SJCRH30 (cell line): ENCODE results near the gene CX3CR1. TPM values are rescaled to one million over a fixed set of nuclear protein-coding genes. Genes with fewer than 3 reads are reported as not detected.
A peak's percentile ranks its signal among the peaks of the same experiment; 100 is the strongest.

Experiments used
- DNase-seq, 2 experiments: peaks; one replicate each; pipeline ENCODE4 v3.0.0-alpha.2; 2015 to 2020
- H3K27ac ChIP-seq: fragments of 250-450 bp; sonication (Bioruptor Pico); 2 replicates; pipeline ENCODE4 v1.5.1; 2020; ENCODE audit warnings: mild to moderate bottlenecking, moderate library complexity
- H3K27me3 ChIP-seq: fragments of 250-450 bp; sonication (Bioruptor Pico); 2 replicates; pipeline ENCODE4 v1.5.1; 2020; ENCODE audit warnings: mild to moderate bottlenecking, moderate library complexity
- H3K36me3 ChIP-seq: fragments of 250-450 bp; sonication (Bioruptor Pico); 2 replicates; pipeline ENCODE4 v1.5.1; 2020; ENCODE audit warnings: mild to moderate bottlenecking, moderate library complexity
- H3K4me1 ChIP-seq: fragments of 250-450 bp; sonication (Bioruptor Pico); 2 replicates; pipeline ENCODE4 v1.5.1; 2020; ENCODE audit warnings: mild to moderate bottlenecking, moderate library complexity
- H3K4me3 ChIP-seq: fragments of 250-450 bp; sonication (Bioruptor Pico); 2 replicates; pipeline ENCODE4 v1.5.1; 2020; ENCODE audit warnings: mild to moderate bottlenecking, moderate library complexity
- H3K9me3 ChIP-seq: fragments of 250-450 bp; sonication (Bioruptor Pico); replicated peaks from 2 replicates; pipeline ENCODE4 v1.5.1; 2020; ENCODE audit warnings: mild to moderate bottlenecking, moderate library complexity
- total RNA-seq: library from RNA; depleted of rRNA; stranded (reverse); fragments of >200 nt; shearing (Covaris generic); gene quantifications from 2 replicates; pipeline ENCODE4 v1.2.3, GENCODE V29; 2014

CX3CR1 gene
- total RNA-seq, 1 experiment from 2014 or later, result not detected

- Histone ChIP-seq H3K4me3 (no peak overlapping the region), H3K36me3 (no peaks in the 10 kb centered on the region), H3K27me3 (no peaks in the 10 kb centered on the region), H3K9me3 (no peaks in the 10 kb centered on the region), H3K27ac (no peak overlapping the region), H3K4me1 (no peaks in the 10 kb centered on the region)
- DNase-seq, result no peak
Observed at GRCh38 chr3:39281533-39281932, 1.7 kb upstream of the CX3CR1 start.

DNA sequence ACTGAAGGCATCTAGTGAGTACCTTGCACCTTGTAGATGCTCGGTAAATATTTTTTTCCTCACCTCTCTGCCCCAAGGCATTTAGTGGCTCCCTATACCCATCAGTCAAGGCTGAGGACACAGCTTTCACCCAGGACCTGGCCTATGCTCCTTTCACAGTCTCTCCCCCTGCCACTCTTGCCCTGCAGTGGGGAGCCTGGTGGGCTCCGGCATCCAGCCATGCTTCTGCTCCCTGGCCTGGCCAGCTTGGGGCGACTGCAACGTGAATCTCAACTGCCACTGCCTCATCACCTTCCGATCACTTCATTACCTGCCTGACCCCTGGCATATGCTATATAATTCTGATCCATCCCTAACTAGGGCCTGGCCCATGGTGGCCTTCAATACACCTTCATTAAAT is 735 bp upstream of the CX3CR1 start:
- no peaks in the 10 kb centered on the region for H3K4me1 ChIP-seq
- no peaks in the 10 kb centered on the region for H3K27me3 ChIP-seq
- no peak overlapping the region for H3K27ac ChIP-seq
- no peaks in the 10 kb centered on the region for H3K36me3 ChIP-seq
- no peak for DNase-seq
- no peak overlapping the region for H3K4me3 ChIP-seq
- no peaks in the 10 kb centered on the region for H3K9me3 ChIP-seq

GRCh38 chr3:39278616-39278935 is 1.3 kb downstream of the CX3CR1 start:
- no peaks in the 10 kb centered on the region for H3K36me3 ChIP-seq
- DNase-seq, result no peak
- no peak overlapping the region for H3K27ac ChIP-seq
- H3K4me1 ChIP-seq, result no peaks in the 10 kb centered on the region
- H3K4me3 ChIP-seq, result no peak overlapping the region
- no peaks in the 10 kb centered on the region for H3K9me3 ChIP-seq
- no peaks in the 10 kb centered on the region for H3K27me3 ChIP-seq

- Histone ChIP-seq H3K9me3 (no peaks in the 10 kb centered on the region), H3K27ac (no peak overlapping the region), H3K27me3 (no peaks in the 10 kb centered on the region), H3K36me3 (no peaks in the 10 kb centered on the region), H3K4me3 (no peak overlapping the region), H3K4me1 (no peaks in the 10 kb centered on the region)
- no peak for DNase-seq
Observed at GRCh38 chr3:39277893-39278615, 1.8 kb downstream of the CX3CR1 start.

DNA sequence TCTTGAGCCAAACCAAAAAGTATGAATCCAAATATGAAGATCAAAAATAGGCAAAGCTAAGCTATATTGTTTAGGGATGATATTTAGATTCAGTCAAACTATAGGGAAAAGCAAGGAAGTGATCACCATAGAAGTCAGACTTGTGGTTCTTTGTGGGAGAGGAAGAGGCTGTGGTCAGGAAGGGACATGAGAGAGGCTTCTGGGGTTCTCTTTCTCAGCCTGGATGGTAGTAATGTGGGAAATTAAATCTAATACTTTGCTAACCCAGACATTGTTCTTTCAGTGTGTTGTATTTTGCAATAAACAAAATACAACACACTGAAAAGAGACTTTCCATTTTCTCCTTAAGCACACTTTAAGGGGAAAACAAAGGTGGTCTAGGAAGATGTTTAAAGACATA is 3.1 kb downstream of the CX3CR1 start:
- Histone ChIP-seq H3K4me1 (no peaks in the 10 kb centered on the region), H3K9me3 (no peaks in the 10 kb centered on the region), H3K36me3 (no peaks in the 10 kb centered on the region), H3K4me3 (no peak overlapping the region), H3K27me3 (no peaks in the 10 kb centered on the region), H3K27ac (no peak overlapping the region)
- no peak for DNase-seq

- H3K27me3 ChIP-seq, result no peaks in the 10 kb centered on the region
- no peak for DNase-seq
- no peaks in the 10 kb centered on the region for H3K36me3 ChIP-seq
- H3K9me3 ChIP-seq, result no peaks in the 10 kb centered on the region
- H3K4me3 ChIP-seq, result no peak overlapping the region
- H3K4me1 ChIP-seq, result no peaks in the 10 kb centered on the region
- no peak overlapping the region for H3K27ac ChIP-seq
Observed at GRCh38 chr3:39275963-39276593, 3.8 kb downstream of the CX3CR1 start.

DNA sequence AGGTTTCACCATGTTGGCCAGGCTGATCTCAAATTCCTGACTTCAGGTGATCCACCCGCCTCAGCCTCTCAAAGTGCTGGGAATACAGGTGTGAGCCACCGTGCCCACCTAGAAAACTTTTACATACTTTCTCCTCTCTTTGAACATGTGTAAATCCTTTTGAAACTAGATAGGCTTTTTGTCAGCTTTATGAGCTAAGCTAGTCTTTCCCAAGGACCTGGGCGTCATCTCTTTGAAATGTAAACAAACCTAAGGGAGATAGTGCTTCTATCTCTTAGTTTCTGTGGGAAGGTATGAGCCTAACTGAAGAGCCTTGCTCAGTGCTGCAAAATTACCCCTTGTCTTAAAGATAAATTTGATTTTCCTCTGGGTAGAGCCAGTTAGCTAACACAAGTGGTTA is 4.8 kb downstream of the CX3CR1 start:
- DNase-seq, result no peak
- no peaks in the 10 kb centered on the region for H3K36me3 ChIP-seq
- H3K27ac ChIP-seq, result no peak overlapping the region
- no peak overlapping the region for H3K4me3 ChIP-seq
- H3K9me3 ChIP-seq, result no peaks in the 10 kb centered on the region
- no peaks in the 10 kb centered on the region for H3K4me1 ChIP-seq
- H3K27me3 ChIP-seq, result no peaks in the 10 kb centered on the region

- H3K36me3 ChIP-seq, result no peaks in the 10 kb centered on the region
- no peak overlapping the region for H3K27ac ChIP-seq
- no peak overlapping the region for H3K4me3 ChIP-seq
- no peaks in the 10 kb centered on the region for H3K4me1 ChIP-seq
- no peaks in the 10 kb centered on the region for H3K9me3 ChIP-seq
- H3K27me3 ChIP-seq, result no peaks in the 10 kb centered on the region
- DNase-seq, result peak in 1 of 2 experiments; percentile 3
Observed at GRCh38 chr3:39273119-39273518, 6.7 kb downstream of the CX3CR1 start.

DNA sequence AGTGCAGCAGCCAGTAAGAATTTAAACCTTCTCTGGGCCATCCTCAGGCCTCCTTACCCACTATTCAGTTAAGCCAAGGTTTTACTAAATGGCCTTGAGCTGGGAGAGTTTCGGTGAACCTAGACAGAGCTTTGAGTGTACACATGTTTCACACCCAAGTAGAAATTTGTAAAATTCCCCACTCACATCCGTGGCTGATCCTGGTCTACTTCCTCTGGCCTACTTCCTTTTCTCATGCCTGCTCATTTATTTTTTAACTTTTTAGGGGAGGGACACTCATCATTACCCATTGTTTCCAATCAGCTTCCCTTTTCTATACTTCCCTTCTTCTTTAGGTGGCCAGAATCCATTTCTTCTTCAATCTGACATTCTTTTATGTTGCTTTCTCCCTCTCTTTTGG is 7.6 kb downstream of the CX3CR1 start:
- Histone ChIP-seq H3K36me3 (no peaks in the 10 kb centered on the region), H3K4me1 (no peaks in the 10 kb centered on the region), H3K27ac (no peak overlapping the region), H3K4me3 (no peak overlapping the region), H3K27me3 (no peaks in the 10 kb centered on the region), H3K9me3 (no peaks in the 10 kb centered on the region)
- no peak for DNase-seq

GRCh38 chr3:39271363-39271914 is 8.4 kb downstream of the CX3CR1 start:
- DNase-seq, result no peak
- Histone ChIP-seq H3K36me3 (no peaks in the 10 kb centered on the region), H3K9me3 (no peaks in the 10 kb centered on the region), H3K27me3 (no peaks in the 10 kb centered on the region), H3K4me3 (no peak overlapping the region), H3K27ac (no peak overlapping the region), H3K4me1 (no peaks in the 10 kb centered on the region)

DNA sequence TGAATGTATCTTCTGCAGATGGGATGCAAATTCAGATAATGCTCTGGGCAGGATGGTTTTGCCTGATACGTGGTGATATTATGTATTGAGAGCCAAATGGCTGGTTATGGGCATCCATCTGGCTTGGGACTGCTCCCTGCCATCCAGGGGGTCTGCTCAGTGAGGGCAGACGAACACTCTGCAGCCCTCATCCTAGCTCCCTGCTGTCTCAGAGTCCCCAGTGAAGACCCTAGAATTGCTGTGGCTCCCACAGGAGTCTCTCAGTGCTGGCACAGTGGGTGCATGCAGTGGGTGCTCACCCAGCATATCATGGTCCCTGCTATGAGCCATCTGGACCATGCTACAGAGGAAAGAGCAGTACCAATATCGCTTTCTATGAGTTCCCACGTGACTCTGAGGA is 10.3 kb downstream of the CX3CR1 start:
- Histone ChIP-seq H3K27ac (no peak overlapping the region), H3K27me3 (no peaks in the 10 kb centered on the region), H3K4me3 (no peak overlapping the region), H3K9me3 (no peaks in the 10 kb centered on the region), H3K36me3 (no peaks in the 10 kb centered on the region), H3K4me1 (no peaks in the 10 kb centered on the region)
- DNase-seq, result no peak

DNA sequence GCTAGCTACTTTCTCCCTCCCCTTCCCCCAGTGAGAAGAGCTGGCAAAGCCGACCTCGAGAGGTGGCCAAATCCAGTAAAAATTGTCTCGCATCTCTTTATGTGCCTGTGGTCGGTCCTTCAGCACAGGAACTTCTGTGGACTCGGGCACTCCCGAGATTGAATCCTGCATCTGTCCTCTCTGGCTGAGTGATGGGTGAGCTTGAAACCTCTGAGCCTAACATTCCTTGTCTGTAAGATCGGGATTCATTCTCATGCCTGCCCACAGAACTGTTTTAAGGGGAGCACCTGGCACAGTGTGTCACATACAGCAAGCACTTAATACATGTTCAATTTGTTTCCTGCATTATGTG is 11.3 kb downstream of the CX3CR1 start:
- no peaks in the 10 kb centered on the region for H3K27me3 ChIP-seq
- no peak overlapping the region for H3K27ac ChIP-seq
- H3K4me3 ChIP-seq, result no peak overlapping the region
- H3K4me1 ChIP-seq, result no peaks in the 10 kb centered on the region
- peak in 1 of 2 experiments; percentile 8 for DNase-seq
- H3K36me3 ChIP-seq, result no peaks in the 10 kb centered on the region
- no peaks in the 10 kb centered on the region for H3K9me3 ChIP-seq

- Histone ChIP-seq H3K4me3 (no peak overlapping the region), H3K9me3 (no peaks in the 10 kb centered on the region), H3K36me3 (no peaks in the 10 kb centered on the region), H3K27ac (no peak overlapping the region), H3K27me3 (no peaks in the 10 kb centered on the region), H3K4me1 (no peaks in the 10 kb centered on the region)
- no peak for DNase-seq
Observed at GRCh38 chr3:39267631-39268548, 11.9 kb downstream of the CX3CR1 start.

DNA sequence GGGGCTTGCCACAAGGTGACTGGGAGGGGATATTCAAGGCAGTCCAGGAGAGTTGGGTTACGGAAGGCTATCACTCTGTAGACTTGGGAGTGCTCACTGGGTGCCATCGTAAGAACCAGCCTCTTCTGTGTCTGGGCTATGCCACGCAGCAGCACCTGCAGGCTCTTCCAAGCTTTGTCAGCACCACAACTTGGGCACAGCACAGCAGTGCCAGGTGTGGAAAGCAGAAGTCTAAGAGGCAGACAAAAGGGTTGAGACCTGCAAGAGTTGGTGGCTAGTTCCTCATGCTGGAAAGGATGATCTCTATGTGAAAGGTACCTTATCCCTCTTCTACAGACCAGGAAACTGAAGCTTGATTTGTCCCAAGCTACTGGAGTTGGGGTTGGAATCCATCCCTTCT is 15.8 kb downstream of the CX3CR1 start:
- Histone ChIP-seq H3K27ac (no peak overlapping the region), H3K4me3 (no peak overlapping the region), H3K4me1 (no peaks in the 10 kb centered on the region), H3K27me3 (no peaks in the 10 kb centered on the region), H3K36me3 (no peaks in the 10 kb centered on the region), H3K9me3 (no peaks in the 10 kb centered on the region)
- DNase-seq, result no peak

- Histone ChIP-seq H3K4me1 (no peaks in the 10 kb centered on the region), H3K36me3 (no peaks in the 10 kb centered on the region), H3K4me3 (no peak overlapping the region), H3K27ac (no peak overlapping the region), H3K9me3 (no peaks in the 10 kb centered on the region), H3K27me3 (no peaks in the 10 kb centered on the region)
- DNase-seq, result no peak
Observed at GRCh38 chr3:39263576-39263975, 16.3 kb downstream of the CX3CR1 start.
